HepG2 (cell line): ENCODE results near the gene CCDC8. TPM values are rescaled to one million over a fixed set of nuclear protein-coding genes. Genes with fewer than 3 reads are reported as not detected.

Experiments used
- CEBPB ChIP-seq: IDR thresholded peaks from 2 replicates; pipeline ENCODE4 v1.6.1; 2011; ENCODE audit warnings: low read depth, low read length, improper control_type of control experiment, borderline replicate concordance
- HCFC1 ChIP-seq: fragments of 150-350 bp; IDR thresholded peaks from 2 replicates; pipeline ENCODE4 v1.6.1; 2014; ENCODE audit warnings: low read depth, low read length
- MAX ChIP-seq: IDR thresholded peaks from 2 replicates; pipeline ENCODE4 v1.6.1; 2012; ENCODE audit warnings: inconsistent platforms
- MXD4 ChIP-seq: IDR thresholded peaks from 2 replicates; pipeline ENCODE4 v1.6.1; 2016; ENCODE audit warnings: mild to moderate bottlenecking, missing biosample characterization, missing genetic modification reagents
- TEF ChIP-seq: sonication (generic); formaldehyde crosslinking; IDR thresholded peaks from 2 replicates; pipeline ENCODE4 v1.5.0; 2020; ENCODE audit warnings: missing genetic modification reagents
- ZMYM2 ChIP-seq: sonication (generic); formaldehyde crosslinking; IDR thresholded peaks from 2 replicates; pipeline ENCODE4 v1.8.0; 2022; ENCODE audit warnings: mild to moderate bottlenecking, missing genetic modification reagents
- ZNF30 ChIP-seq: sonication (generic); formaldehyde crosslinking; IDR thresholded peaks from 2 replicates; pipeline ENCODE4 v1.5.0; 2020; ENCODE audit warnings: mild to moderate bottlenecking, missing genetic modification reagents
- ZNF589 ChIP-seq: sonication (generic); formaldehyde crosslinking; conservative IDR thresholded peaks from 2 replicates; pipeline ENCODE4 v1.8.0; 2022; ENCODE audit warnings: mild to moderate bottlenecking, moderate library complexity, missing genetic modification reagents
- ZNF691 ChIP-seq: sonication (generic); formaldehyde crosslinking; IDR thresholded peaks from 2 replicates; pipeline ENCODE4 v1.4.0; 2020; ENCODE audit warnings: missing genetic modification reagents, low read depth, mild to moderate bottlenecking, borderline replicate concordance
- ZNF710 ChIP-seq: sonication (generic); formaldehyde crosslinking; IDR thresholded peaks from 2 replicates; pipeline ENCODE4 v1.5.0; 2020; ENCODE audit warnings: mild to moderate bottlenecking, missing genetic modification reagents, borderline replicate concordance
- polyA plus RNA-seq, 8 experiments: library from polyadenylated mRNA; depleted of rRNA in 3 of 8; stranded (reverse) in 7 of 8; unstranded in 1 of 8; fragments of >200 nt; fragmentation: Illumina TruSeq in 4 of 8; extraction: Trizol in 4 of 8; gene quantifications; 2 replicates each; pipeline versions ENCODE4 v1.2.1 to v1.2.3, GENCODE V29; 2011 to 2016; ENCODE audit warnings: low read depth in 4 of 8, missing spikeins in 1 of 8, mixed read lengths in 1 of 8; ENCODE audit not compliant: insufficient read depth in 1 of 8
- total RNA-seq, 5 experiments: library from RNA; depleted of rRNA; stranded (reverse); fragments of >200 nt; fragmentation: Illumina TruSeq; extraction: Trizol; gene quantifications; 2 replicates each; pipeline ENCODE4 v1.2.3, GENCODE V29; 2016; ENCODE audit warnings: low read depth in 1 of 5
- TF ChIP-seq, protein P1 (sequence below): sonication (generic); formaldehyde crosslinking; IDR thresholded peaks from 2 replicates; pipeline ENCODE4 v1.4.0; 2020; ENCODE audit warnings: low read depth, mild to moderate bottlenecking, missing genetic modification reagents
- TF ChIP-seq, protein P2 (sequence below): sonication (generic); formaldehyde crosslinking; IDR thresholded peaks from 2 replicates; pipeline ENCODE4 v1.8.1; 2023; ENCODE audit warnings: mild to moderate bottlenecking, inconsistent platforms, moderate library complexity, missing genetic modification reagents, borderline replicate concordance

Gene CCDC8
- total and polyA plus RNA-seq, 2 of the 13 experiments (the other 11 are each of a cell fraction or from before 2014, with no cell fraction given) = 0.04 TPM; not detected in 1

DNA sequence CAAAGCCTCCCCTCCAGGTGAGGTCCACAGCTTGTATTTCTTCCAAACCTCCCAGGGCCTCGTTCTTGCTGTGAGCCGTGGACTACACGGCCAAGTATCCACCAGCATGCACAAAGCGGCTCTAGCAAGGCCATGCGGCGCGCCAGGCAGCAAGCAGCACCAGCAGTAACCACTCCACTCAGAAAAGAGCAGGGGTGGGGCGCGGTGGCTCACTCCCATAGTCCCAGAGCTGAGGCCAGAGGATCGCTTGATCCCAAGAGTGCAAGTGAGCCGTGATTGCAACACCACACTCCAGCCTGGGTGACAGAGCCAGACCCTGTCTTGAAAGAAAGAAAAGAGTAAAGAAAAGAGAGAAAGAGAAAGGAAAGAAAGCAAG, 4.7 kb downstream of the CCDC8 start (continued):
- TF ChIP-seq, protein P1, sequence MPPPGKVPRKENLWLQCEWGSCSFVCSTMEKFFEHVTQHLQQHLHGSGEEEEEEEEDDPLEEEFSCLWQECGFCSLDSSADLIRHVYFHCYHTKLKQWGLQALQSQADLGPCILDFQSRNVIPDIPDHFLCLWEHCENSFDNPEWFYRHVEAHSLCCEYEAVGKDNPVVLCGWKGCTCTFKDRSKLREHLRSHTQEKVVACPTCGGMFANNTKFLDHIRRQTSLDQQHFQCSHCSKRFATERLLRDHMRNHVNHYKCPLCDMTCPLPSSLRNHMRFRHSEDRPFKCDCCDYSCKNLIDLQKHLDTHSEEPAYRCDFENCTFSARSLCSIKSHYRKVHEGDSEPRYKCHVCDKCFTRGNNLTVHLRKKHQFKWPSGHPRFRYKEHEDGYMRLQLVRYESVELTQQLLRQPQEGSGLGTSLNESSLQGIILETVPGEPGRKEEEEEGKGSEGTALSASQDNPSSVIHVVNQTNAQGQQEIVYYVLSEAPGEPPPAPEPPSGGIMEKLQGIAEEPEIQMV (CRISPR knock-in tag) = no peak
- TF ChIP-seq ZNF589 (no peak), ZMYM2 (CRISPR knock-in tag) (no peak), TEF (CRISPR knock-in tag) (no peak), ZNF30 (CRISPR knock-in tag) (no peak), HCFC1 (no peak), MXD4 (CRISPR knock-in tag) (no peak), MAX (0 out of 2 replicates have a peak, but pooled peaks have one; percentile 25), CEBPB (peak; percentile 85), ZNF691 (CRISPR knock-in tag) (no peak), ZNF710 (CRISPR knock-in tag) (0 out of 2 replicates have a peak, but pooled peaks have one; percentile 29)
- TF ChIP-seq, protein P2, sequence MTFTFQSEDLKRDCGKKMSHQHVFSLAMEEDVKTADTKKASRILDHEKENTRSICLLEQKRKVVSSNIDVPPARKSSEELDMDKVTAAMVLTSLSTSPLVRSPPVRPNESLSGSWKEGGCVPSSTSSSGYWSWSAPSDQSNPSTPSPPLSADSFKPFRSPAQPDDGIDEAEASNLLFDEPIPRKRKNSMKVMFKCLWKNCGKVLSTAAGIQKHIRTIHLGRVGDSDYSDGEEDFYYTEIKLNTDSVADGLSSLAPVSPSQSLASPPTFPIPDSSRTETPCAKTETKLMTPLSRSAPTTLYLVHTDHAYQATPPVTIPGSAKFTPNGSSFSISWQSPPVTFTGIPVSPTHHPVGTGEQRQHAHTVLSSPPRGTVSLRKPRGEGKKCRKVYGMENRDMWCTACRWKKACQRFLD = no peak
